Naive thymus-derived CD4-positive, alpha-beta T cell (primary cell): ENCODE measurements around the gene AAMDC. TPM values are rescaled to one million over a fixed set of nuclear protein-coding genes. Genes with fewer than 3 reads are reported as not detected.
"Not testable (repeated sequence)": the region's sequence is repeated elsewhere in the genome, so short reads cannot be mapped to it uniquely, and the experiment has no call there.

Experiments
- ATAC-seq: fragments of 150-1000 bp; cut with Tn5 transposase; 2 replicates; pipeline ENCODE4 v1.10.0; 2021; ENCODE audit warnings: mild to moderate bottlenecking, moderate library complexity
- CTCF ChIA-PET: fragments of 350-600 bp; sonication (Branson Sonifier 250); formaldehyde crosslinking; loops from one replicate; lab custom pipeline; 2021; ENCODE audit warnings: antibody characterized with exemption; lab: Charles Lee
- POLR2A ChIA-PET: fragments of 350-600 bp; sonication (Branson Sonifier 250); formaldehyde crosslinking; loops from one replicate; lab custom pipeline; 2021; ENCODE audit warnings: antibody characterized with exemption, inconsistent platforms; lab: Charles Lee
- DNase-seq, 9 donors: peaks; one replicate each; pipeline versions ENCODE4 v3.0.0 to v3.0.0-alpha.2; 2020 to 2022; ENCODE audit warnings: mixed read lengths in 1 of 9
- H3K27ac ChIP-seq: one replicate; pipeline ENCODE4 v1.7.0; 2013; ENCODE audit warnings: mild to moderate bottlenecking, low read depth, low read length, moderate library complexity
- H3K27me3 ChIP-seq, 2 donors: one replicate each; pipeline ENCODE4 v1.7.0; 2013; ENCODE audit warnings: low read length in 2 of 2, mild to moderate bottlenecking in 2 of 2, moderate library complexity in 2 of 2; ENCODE audit not compliant: control insufficient read depth in 2 of 2, insufficient read depth in 2 of 2
- H3K36me3 ChIP-seq, 3 experiments: 1 replicate in 2 of 3; 2 replicates in 1 of 3; pipeline ENCODE4 v1.7.0; 2013; ENCODE audit warnings: low read length in 3 of 3, mild to moderate bottlenecking in 3 of 3, moderate library complexity in 1 of 3; ENCODE audit not compliant: insufficient read depth in 3 of 3, control insufficient read depth in 2 of 3
- H3K4me1 ChIP-seq, 2 donors: one replicate each; pipeline ENCODE4 v1.7.0; 2013; ENCODE audit warnings: low read length in 2 of 2, mild to moderate bottlenecking in 2 of 2, moderate library complexity in 1 of 2; ENCODE audit not compliant: control insufficient read depth in 2 of 2, insufficient read depth in 2 of 2
- H3K4me3 ChIP-seq: 2 replicates; pipeline ENCODE4 v1.7.0; 2013; ENCODE audit warnings: mild to moderate bottlenecking, low read length
- H3K9me3 ChIP-seq, 3 experiments: 1 replicate in 2 of 3; 2 replicates in 1 of 3; pipeline ENCODE4 v1.7.0; 2013; ENCODE audit warnings: low read length in 3 of 3; ENCODE audit not compliant: control insufficient read depth in 2 of 3
- H3K27ac Mint-ChIP-seq, 9 donors: one replicate each; pipeline ENCODE4 v1.8.0; 2020 to 2022; ENCODE audit warnings: mixed read lengths in 9 of 9, mild to moderate bottlenecking in 8 of 9, moderate library complexity in 5 of 9, inconsistent platforms in 2 of 9
- H3K27me3 Mint-ChIP-seq, 5 donors: one replicate each; pipeline ENCODE4 v1.8.0; 2021 to 2022; ENCODE audit warnings: mixed read lengths in 5 of 5, mild to moderate bottlenecking in 1 of 5
- H3K36me3 Mint-ChIP-seq, 5 donors: one replicate each; pipeline ENCODE4 v1.8.0; 2020 to 2022; ENCODE audit warnings: mixed read lengths in 5 of 5, mild to moderate bottlenecking in 3 of 5, inconsistent platforms in 1 of 5
- H3K4me1 Mint-ChIP-seq, 7 donors: one replicate each; pipeline ENCODE4 v1.8.0; 2020 to 2022; ENCODE audit warnings: mixed read lengths in 7 of 7, mild to moderate bottlenecking in 3 of 7, inconsistent platforms in 1 of 7
- H3K4me3 Mint-ChIP-seq, 10 donors: one replicate each; pipeline ENCODE4 v1.8.0; 2020 to 2022; ENCODE audit warnings: mild to moderate bottlenecking in 10 of 10, mixed read lengths in 10 of 10, moderate library complexity in 6 of 10, inconsistent platforms in 2 of 10
- H3K9me3 Mint-ChIP-seq, 11 donors: one replicate each; pipeline ENCODE4 v1.8.0; 2020 to 2022; ENCODE audit warnings: mixed read lengths in 11 of 11, mild to moderate bottlenecking in 4 of 11, inconsistent platforms in 1 of 11, moderate library complexity in 1 of 11
- intact Hi-C, 2 donors: fragments of 100-400 bp; cut with micrococcal nuclease; formaldehyde crosslinking; loops; one replicate each; pipeline ENCODE4 v1.15.1; 2023
- polyA plus RNA-seq, 2 donors: library from polyadenylated mRNA; unstranded; fragments of 300-500 nt; fragmentation: Illumina TruSeq; gene quantifications; one replicate each; pipeline ENCODE4 v1.2.3, GENCODE V29; 2021
- total RNA-seq, 6 experiments: library from RNA in 5 of 6; stranded (reverse) in 5 of 6; gene quantifications; 1 replicate in 5 of 6; 2 replicates in 1 of 6; pipeline ENCODE4 v1.2.3 and lab custom pipeline; 2021 to 2026

Gene AAMDC
- total and polyA plus RNA-seq, 7 experiments from 2014 or later = 5.2 to 25.5 (median 8.6) TPM

DNA sequence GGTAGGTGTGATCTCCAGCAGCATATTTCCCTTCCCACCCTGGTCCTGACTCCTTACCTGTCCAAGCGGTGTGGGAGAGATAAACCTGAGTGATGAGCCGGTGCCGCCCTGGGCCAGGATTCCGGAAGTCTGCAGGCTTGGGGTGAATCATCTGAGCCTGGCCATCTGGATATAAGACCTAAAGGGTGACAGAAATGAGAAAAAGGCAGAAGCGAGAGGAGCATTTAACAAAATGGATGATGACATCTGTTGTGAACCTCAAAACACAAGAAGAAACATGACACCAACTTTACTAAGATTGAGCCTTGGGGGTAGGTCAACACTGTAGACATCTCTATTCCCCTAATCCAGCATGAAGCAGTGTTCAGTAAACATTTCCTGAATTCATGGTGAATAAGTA lies 62.8 kb downstream of the AAMDC start:
- Mint-ChIP-seq H3K36me3 (peaks cover 4 to 64% (median 20%) of the 10 kb centered on the region in 5 donors), H3K9me3 (peaks cover 0 to 1% (median 0%) of the 10 kb centered on the region in 11 donors), H3K4me3 (no peak overlapping the region), H3K27ac (peak overlapping the region in 1 of 9 donors; percentile 22), H3K4me1 (peaks cover 0 to 9% (median 0%) of the 10 kb centered on the region in 7 donors), H3K27me3 (no peaks in the 10 kb centered on the region)
- Histone ChIP-seq H3K27me3 (no peaks in the 10 kb centered on the region), H3K4me3 (no peak overlapping the region), H3K4me1 (no peaks in the 10 kb centered on the region), H3K9me3 (no peaks in the 10 kb centered on the region), H3K36me3 (peaks cover 4 to 65% (median 6%) of the 10 kb centered on the region in 3 experiments), H3K27ac (no peak overlapping the region)
- POLR2A ChIA-PET = no interaction called here
- intact Hi-C loops = no loop called here
- CTCF ChIA-PET = no interaction called here
- no peak for DNase-seq
- ATAC-seq = no peak

DNA sequence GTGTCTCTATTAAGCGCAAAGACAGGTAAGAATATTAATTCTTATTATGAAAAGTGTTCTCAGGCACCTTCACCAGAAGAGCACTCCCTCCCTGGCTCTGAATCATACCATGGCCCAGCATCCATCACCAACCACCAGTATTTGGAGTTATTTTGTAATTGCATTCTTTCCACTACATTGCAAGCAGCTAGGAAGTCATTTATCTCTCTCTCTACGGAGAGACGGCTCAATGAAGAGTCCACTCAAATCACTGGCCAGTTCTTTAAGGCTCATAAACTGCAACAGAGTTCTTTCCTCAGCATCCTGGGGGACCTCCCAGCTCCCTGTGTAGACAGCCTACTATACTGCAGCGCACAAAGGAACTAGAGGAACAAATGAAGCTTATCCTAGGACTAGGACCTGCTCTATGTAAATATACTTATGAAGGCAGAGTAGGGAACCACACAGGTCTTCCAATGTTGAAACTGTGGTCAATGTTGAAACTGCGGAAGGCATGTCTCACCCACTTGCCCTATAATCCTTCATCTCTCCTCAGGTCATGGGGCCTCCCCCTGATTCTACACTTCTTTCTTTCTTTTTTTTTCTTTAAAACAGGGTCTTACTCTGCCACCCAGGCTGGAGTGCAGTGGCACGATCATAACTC lies 63.4 kb downstream of the AAMDC start:
- H3K9me3 ChIP-seq = no peaks in the 10 kb centered on the region
- H3K27me3 ChIP-seq = no peaks in the 10 kb centered on the region
- Mint-ChIP-seq H3K4me1 (peaks cover 0 to 6% (median 0%) of the 10 kb centered on the region in 7 donors), H3K36me3 (peaks cover 4 to 64% (median 15%) of the 10 kb centered on the region in 5 donors), H3K27ac (peak overlapping the region in 2 of 9 donors; percentile 14 to 22), H3K4me3 (no peak overlapping the region), H3K9me3 (peaks cover 0 to 1% (median 0%) of the 10 kb centered on the region in 11 donors), H3K27me3 (no peaks in the 10 kb centered on the region)
- intact Hi-C loops = no loop called here
- no peak overlapping the region for H3K27ac ChIP-seq
- ATAC-seq (no peak), DNase-seq (no peak)
- peaks cover 4 to 60% (median 6%) of the 10 kb centered on the region in 3 experiments for H3K36me3 ChIP-seq
- POLR2A ChIA-PET = no interaction called here
- H3K4me3 ChIP-seq = no peak overlapping the region
- CTCF ChIA-PET = no interaction called here
- H3K4me1 ChIP-seq = no peaks in the 10 kb centered on the region

DNA sequence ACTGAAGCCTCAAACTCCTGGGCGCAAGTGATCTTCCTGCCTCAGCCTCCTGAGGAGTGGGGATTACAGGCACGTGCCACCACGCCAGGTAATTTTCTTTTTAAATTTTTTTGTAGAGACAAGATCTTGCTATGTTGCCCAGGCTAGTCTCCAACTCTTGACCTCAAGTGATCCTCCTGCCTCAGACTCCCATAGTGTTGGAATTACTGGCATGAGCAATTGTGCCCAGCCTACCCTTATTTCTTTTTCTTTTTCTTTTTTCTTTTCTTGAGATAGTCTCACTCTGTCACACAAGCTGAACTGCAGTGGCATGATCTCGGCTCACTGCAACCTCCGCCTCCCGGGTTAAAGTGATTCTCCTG lies 63.9 kb downstream of the AAMDC start:
- intact Hi-C loops = no loop called here
- H3K27ac ChIP-seq = no peak overlapping the region
- Mint-ChIP-seq H3K27ac (no peak overlapping the region), H3K4me1 (peaks cover 0 to 3% (median 0%) of the 10 kb centered on the region in 7 donors), H3K36me3 (peaks cover 4 to 63% (median 14%) of the 10 kb centered on the region in 5 donors), H3K27me3 (no peaks in the 10 kb centered on the region), H3K4me3 (no peak overlapping the region), H3K9me3 (peaks cover 0 to 1% (median 0%) of the 10 kb centered on the region in 11 donors)
- CTCF ChIA-PET = no interaction called here
- peaks cover 4 to 60% (median 6%) of the 10 kb centered on the region in 3 experiments for H3K36me3 ChIP-seq
- H3K9me3 ChIP-seq = no peaks in the 10 kb centered on the region
- no peak overlapping the region for H3K4me3 ChIP-seq
- no peak for DNase-seq
- H3K4me1 ChIP-seq = no peaks in the 10 kb centered on the region
- no peaks in the 10 kb centered on the region for H3K27me3 ChIP-seq
- POLR2A ChIA-PET = no interaction called here
- no peak for ATAC-seq

DNA sequence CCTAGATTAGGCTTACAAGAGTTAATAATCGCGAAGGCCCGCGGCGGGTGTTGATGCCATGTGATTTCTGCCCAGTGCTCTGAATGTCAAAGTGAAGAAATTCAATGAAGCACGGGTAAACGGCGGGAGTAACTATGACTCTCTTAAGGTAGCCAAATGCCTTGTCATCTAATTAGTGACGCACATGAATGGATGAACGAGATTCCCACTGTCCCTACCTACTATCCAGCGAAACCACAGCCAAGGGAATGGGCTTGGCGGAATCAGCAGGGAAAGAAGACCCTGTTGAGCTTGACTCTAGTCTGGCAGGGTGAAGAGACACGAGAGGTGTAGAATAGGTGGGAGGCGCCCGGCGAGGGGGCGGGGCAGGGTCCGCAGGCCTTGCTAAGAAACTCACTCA lies 65.5 kb downstream of the AAMDC start:
- H3K36me3 ChIP-seq = peaks cover 4 to 57% (median 6%) of the 10 kb centered on the region in 3 experiments
- no peak overlapping the region for H3K4me3 ChIP-seq
- Mint-ChIP-seq H3K4me3 (no peak overlapping the region), H3K4me1 (no peaks in the 10 kb centered on the region), H3K36me3 (peaks cover 7 to 68% (median 27%) of the 10 kb centered on the region in 5 donors), H3K9me3 (peaks cover 0 to 1% (median 0%) of the 10 kb centered on the region in 11 donors), H3K27me3 (no peaks in the 10 kb centered on the region), H3K27ac (no peak overlapping the region)
- H3K27ac ChIP-seq = no peak overlapping the region
- DNase-seq (no peak), ATAC-seq (no peak)
- ChIA-PET POLR2A (no interaction called here), CTCF (interaction anchor here (0.7 kb wide), 1 partner anchor 108 kb away, joined by 4 read pairs; the partner anchor contains the start of gene INTS4)
- no peaks in the 10 kb centered on the region for H3K27me3 ChIP-seq
- intact Hi-C loops = no loop called here
- no peaks in the 10 kb centered on the region for H3K9me3 ChIP-seq
- H3K4me1 ChIP-seq = no peaks in the 10 kb centered on the region

DNA sequence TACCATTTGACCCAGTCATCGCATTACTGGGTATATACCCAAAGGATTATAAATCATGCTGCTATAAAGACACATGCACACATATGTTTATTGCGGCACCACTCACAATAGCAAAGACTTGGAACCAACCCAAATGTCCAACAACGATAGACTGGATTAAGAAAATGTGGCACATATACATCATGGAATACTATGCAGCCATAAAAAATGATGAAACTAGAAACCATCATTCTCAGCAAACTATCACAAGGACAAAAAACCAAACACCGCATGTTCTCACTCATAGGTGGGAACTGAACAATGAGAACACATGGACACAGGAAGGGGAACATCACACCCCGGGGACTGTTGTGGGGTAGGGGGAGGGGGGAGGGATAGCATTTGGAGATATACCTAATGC lies 68.1 kb downstream of the AAMDC start:
- H3K27ac Mint-ChIP-seq, H3K27me3 ChIP-seq, H3K4me3 ChIP-seq, H3K4me3 Mint-ChIP-seq, H3K27ac ChIP-seq, POLR2A ChIA-PET, H3K4me1 ChIP-seq, DNase-seq, H3K9me3 Mint-ChIP-seq, CTCF ChIA-PET, H3K4me1 Mint-ChIP-seq, H3K9me3 ChIP-seq, H3K27me3 Mint-ChIP-seq, ATAC-seq, intact Hi-C loops: not testable (repeated sequence)
- peaks cover 7 to 69% (median 28%) of the 10 kb centered on the region in 5 donors for H3K36me3 Mint-ChIP-seq
- H3K36me3 ChIP-seq = peaks cover 0 to 38% (median 0%) of the 10 kb centered on the region in 3 experiments

DNA sequence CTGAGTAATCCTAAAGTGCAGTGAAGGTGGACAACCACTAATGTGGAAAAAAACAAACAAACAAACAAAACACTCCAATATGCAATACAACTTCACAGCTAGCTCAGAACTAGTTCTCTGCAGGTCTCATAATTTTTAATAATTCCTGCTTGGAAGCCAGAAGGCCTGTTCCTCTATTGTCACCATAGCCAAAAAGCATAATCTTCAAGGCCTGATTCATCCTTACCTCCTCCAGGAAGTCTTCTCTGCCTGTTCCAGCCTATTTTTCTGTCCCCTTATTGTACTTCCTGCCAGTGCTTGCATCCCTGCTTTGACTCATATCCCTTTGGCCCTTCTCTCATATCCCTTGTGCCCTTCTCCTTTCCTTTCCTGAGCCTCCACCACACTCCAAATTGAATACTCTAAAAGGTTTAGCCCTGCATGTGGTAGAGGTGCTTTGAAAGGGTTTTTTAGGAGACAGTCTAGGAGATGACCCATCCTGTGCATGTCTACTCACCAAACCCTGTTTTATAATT lies 69.2 kb downstream of the AAMDC start:
- intact Hi-C loops, POLR2A ChIA-PET, H3K27ac Mint-ChIP-seq, H3K4me1 ChIP-seq, H3K4me1 Mint-ChIP-seq, CTCF ChIA-PET, H3K27ac ChIP-seq, H3K27me3 Mint-ChIP-seq, H3K4me3 ChIP-seq, H3K4me3 Mint-ChIP-seq, H3K9me3 ChIP-seq, DNase-seq, H3K9me3 Mint-ChIP-seq, H3K27me3 ChIP-seq, ATAC-seq: not testable (repeated sequence)
- H3K36me3 Mint-ChIP-seq = peaks cover 7 to 68% (median 26%) of the 10 kb centered on the region in 5 donors
- peaks cover 0 to 30% (median 0%) of the 10 kb centered on the region in 3 experiments for H3K36me3 ChIP-seq
